Measurements from ENCODE around the gene ZNF41.

GRCh38 chrX:47430925-47431324 is 52.1 kb downstream of the ZNF41 start:
- TF ChIP-seq EZH2 (IDR thresholded peaks at IDR 0.05; ENCODE audit: low read depth, low read length, severe bottlenecking) (no peak), CTCF (IDR thresholded peaks at IDR 0.05; ENCODE audit: control extremely low read depth in 1 of 3, insufficient read depth in 1 of 3, low read depth in 1 of 3, low read length in 3 of 3) (no peak), CREB1 (IDR thresholded peaks at IDR 0.05) (no peak), RFX5 (IDR thresholded peaks at IDR 0.05; ENCODE audit: borderline replicate concordance, low read depth, low read length) (no peak), RBBP5 (IDR thresholded peaks at IDR 0.05; ENCODE audit: borderline replicate concordance, low read depth, low read length) (no peak), TAF1 (IDR thresholded peaks at IDR 0.05; ENCODE audit: low read depth, low read length) (no peak), SIN3A (conservative IDR thresholded peaks at IDR 0.05 in 1 of 2, IDR thresholded peaks at IDR 0.05 in 1 of 2; ENCODE audit: low read depth in 1 of 2, low read length in 2 of 2) (no peak), SRF (IDR thresholded peaks at IDR 0.05; ENCODE audit: low read depth, low read length) (no peak), JUND (IDR thresholded peaks at IDR 0.05; ENCODE audit: low read length) (no peak), HDAC6 (IDR thresholded peaks at IDR 0.05; ENCODE audit: low read depth, low read length) (no peak), ATF3 (IDR thresholded peaks at IDR 0.05; ENCODE audit: insufficient read depth, low read depth, low read length) (no peak)

Data from H1 (cell line).